Fibroblast of mammary gland (primary cell): ENCODE measurements around the gene CLEC16A.
"Not testable (repeated sequence)": the region's sequence is repeated elsewhere in the genome, so short reads cannot be mapped to it uniquely, and the experiment has no call there.

ENCODE experiments used
- DNase-seq: peaks from one replicate; pipeline ENCODE4 v3.0.0-alpha.2; 2010; ENCODE audit warnings: low read depth
- H3K4me3 ChIP-seq: 2 replicates; pipeline ENCODE4 v1.5.1; 2011; ENCODE audit warnings: low read depth, mild to moderate bottlenecking, low read length, moderate library complexity; ENCODE audit not compliant: control insufficient read depth
- TF ChIP-seq, protein P1 (sequence below): conservative IDR thresholded peaks from 2 replicates; pipeline ENCODE4 v1.5.1; 2011; ENCODE audit warnings: low read depth, low read length, inconsistent platforms; ENCODE audit not compliant: control insufficient read depth, insufficient read depth

The CLEC16A gene

DNA sequence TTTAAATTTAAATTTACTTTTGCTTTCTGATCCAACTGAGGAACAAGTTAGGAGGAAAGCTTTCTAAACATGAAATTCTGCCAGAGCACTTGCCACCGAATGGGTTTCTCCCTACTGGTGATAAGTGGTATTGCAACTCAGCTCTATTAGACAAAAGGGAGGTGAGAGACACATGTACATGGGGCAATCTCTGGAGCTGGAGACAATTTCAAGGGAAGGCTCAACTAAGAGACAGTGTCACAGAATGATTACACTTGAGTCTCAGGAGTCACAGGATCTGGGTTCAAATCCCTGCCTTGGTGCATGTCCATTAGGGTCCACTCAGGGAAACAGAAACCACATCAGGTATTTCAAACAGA, 274.2 kb downstream of the CLEC16A start:
- no peak for DNase-seq
- TF ChIP-seq, protein P1, sequence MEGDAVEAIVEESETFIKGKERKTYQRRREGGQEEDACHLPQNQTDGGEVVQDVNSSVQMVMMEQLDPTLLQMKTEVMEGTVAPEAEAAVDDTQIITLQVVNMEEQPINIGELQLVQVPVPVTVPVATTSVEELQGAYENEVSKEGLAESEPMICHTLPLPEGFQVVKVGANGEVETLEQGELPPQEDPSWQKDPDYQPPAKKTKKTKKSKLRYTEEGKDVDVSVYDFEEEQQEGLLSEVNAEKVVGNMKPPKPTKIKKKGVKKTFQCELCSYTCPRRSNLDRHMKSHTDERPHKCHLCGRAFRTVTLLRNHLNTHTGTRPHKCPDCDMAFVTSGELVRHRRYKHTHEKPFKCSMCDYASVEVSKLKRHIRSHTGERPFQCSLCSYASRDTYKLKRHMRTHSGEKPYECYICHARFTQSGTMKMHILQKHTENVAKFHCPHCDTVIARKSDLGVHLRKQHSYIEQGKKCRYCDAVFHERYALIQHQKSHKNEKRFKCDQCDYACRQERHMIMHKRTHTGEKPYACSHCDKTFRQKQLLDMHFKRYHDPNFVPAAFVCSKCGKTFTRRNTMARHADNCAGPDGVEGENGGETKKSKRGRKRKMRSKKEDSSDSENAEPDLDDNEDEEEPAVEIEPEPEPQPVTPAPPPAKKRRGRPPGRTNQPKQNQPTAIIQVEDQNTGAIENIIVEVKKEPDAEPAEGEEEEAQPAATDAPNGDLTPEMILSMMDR, result peak; percentile 67
- H3K4me3 ChIP-seq, result no peak overlapping the region

DNA sequence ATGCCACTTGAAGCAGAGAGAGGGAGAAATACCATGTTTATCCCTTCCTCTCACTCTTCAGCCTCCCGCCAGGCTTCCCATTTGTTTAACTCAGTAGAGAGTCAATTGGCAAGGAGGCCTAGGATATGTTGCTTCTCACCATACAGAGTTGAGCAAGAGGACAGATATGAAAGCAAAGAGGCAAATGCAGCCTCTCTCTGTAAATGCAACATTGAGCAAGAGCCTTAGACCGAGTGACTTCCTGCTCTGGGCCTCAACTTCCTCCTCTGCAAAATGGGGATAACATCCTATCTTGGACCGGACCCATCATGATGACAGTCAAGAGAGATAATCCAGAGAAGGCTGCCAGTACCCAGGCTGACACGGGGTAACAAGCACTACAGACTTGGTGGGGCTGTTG, 274.8 kb downstream of the CLEC16A start:
- TF ChIP-seq, protein P1, result no peak
- no peak for DNase-seq
- no peak overlapping the region for H3K4me3 ChIP-seq

DNA sequence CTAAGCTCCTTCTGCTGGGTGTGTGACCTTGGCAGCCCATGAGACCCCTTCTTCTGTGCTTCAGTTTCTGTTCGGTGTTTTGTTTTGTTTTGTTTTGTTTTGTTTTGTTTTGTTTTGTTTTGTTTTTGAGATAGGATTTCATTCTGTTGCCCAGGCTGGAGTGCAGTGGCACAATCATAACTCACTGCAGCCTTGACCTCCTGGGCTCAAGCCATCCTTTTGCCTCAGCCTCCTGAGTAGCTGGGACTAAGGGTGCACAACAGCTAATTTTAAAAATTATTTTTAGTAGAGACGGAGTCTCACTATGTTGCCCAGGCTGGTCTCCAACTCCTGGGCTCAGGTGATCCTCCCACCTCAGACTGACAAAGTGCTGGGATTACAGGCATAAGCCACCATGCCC, 276.1 kb downstream of the CLEC16A start:
- not testable (repeated sequence) for H3K4me3 ChIP-seq, DNase-seq

DNA sequence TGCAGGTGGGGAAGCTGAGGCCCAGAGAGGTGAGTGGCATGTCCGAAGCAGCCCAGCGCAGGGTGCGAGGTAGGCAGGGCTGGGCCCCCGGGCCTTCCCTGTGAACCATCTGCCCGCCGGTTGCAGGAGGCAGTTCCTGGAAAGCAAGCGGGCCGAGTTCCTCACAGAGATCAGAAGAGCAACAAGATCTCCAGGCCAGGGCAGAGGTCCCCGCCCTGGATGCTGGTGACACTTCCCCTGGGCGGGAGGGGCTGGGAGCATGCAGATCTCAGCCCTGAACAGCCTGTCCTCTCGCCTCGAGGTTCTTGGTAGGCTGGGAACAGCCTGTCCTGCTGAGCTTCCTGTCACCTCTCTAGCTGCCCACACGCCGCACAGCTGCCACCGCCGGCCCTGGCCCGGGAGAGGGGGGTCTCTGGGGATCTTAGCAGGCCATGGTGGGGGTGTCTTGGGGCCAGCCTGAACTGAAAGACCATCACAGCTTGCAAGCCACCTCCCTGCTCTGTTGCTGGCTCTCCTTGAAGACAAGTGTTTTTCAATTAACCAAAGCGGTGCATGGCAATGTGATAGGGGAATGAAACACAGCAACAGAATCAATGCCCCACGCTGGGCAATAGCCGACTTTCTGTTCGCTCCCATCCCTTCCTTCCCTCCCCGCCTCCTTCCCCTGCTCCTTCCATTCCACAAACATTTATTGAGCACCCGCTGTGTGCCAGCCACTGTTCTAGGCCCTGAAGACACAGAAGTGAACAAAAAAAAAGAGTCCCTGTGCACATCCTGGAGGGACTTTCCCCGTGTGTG, 279.9 kb downstream of the CLEC16A start:
- no peak for DNase-seq
- TF ChIP-seq, protein P1, result no peak
- no peak overlapping the region for H3K4me3 ChIP-seq

DNA sequence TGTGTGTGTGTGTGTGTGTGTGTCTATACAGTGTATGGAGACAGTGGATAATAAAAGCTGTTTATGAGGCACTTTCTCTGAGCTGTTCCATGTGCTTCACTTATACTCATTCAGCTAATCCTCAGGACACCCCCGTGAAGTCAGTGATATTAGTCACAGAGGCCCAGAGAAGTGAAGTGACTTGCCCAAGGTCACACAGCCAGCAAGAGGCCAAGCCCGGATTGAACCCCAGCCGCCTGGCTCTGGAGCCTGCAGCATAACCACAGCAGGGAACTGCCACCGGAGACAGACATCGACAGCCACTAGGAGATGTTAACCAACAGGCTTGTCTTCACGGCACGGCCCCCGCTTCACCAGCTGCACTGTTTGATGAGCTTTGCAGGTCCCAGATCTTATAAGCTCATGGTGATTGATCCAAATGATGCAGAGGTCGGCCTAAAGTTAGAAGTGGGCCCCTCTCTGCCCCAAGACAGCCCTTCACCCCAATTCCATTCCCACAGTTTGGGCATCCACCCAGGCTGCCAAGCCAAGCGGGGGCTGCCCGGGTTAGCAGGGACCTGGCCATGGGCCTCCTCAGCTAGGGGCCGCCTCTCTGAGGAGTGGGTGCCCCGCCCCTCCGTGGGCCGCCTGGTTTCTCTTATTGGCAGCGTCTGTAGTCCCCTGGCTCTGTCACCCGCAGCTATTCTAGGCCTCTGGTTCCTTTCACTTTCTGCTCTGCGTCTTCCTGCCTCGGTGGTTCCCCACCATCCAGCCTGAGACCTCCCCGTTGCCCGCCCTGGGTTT, 280.7 kb downstream of the CLEC16A start:
- DNase-seq, result no peak
- TF ChIP-seq, protein P1, result no peak
- no peak overlapping the region for H3K4me3 ChIP-seq

DNA sequence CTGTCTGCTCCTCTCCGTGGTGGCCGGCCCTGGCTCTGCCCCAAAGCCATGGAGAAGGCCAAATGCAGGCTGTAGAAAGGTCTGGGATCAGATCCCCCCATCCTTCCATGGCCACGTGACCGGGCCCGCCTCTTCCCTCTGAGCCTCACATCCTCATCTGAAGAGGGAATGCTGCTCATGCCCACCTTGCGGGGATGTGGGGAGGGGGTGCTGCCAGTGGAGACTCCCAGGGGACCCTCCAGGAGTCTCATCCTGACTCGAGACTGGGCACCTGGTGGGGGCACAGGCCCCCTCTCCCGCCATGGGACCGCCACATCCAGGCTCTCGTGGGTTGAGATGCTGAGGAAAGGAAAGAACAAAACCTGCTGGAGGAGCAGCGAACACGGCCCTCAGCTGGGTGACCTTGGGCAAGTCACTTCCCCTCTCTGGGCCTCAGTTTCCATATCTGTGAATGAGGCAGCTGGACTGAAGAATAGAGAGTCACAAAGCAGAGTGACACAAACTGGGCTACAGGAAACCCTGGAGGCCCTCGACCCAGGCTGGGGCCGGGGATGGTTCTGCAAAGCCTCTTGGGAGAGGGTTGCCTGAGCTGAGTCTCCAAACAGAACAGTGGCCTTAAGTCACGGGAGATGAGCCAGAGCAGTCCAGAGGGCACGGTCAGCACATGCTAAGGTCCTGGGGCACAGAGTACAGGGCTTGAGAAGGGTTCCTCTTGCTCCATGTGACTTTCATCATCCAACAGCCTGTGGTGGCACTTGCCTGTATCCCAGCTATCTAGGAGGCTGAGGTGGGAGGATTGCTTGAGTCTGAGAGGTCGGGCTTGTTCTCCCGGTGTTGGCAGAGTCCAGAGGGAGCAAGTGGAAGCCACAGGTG, 281.5 kb downstream of the CLEC16A start:
- no peak overlapping the region for H3K4me3 ChIP-seq
- TF ChIP-seq, protein P1, result no peak
- DNase-seq, result no peak

DNA sequence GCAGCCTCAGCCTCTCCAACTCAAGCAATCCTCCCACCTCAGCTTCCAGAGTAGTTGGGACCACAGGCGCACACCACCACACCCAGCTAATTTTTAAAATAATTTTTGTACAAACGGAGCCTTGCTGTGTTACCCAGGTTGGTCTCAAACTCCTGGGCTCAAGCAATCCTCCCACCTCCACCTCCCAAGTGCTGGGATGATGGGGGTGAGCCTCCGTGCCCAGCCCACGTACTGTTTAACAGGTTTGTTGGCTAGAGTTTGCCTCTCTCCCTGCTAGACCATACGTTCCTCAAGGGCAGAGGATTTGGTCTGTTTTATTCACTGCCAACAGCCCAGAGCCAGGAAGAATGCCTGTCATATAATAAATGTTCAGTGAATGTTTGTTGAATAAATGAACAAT, 285.1 kb downstream of the CLEC16A start:
- no peak for DNase-seq
- TF ChIP-seq, protein P1, result no peak
- no peak overlapping the region for H3K4me3 ChIP-seq
